Suprapubic skin (tissue), 4 donors: Measurements from ENCODE around the gene KRT23. TPM values are rescaled to one million over a fixed set of nuclear protein-coding genes. Genes with fewer than 3 reads are reported as not detected.

ENCODE experiments used
- total RNA-seq, 4 donors: library from RNA; depleted of rRNA; stranded (reverse); fragments of >200 nt; gene quantifications; one replicate each; pipeline ENCODE4 v1.1.0, GENCODE V29; 2016

Gene KRT23
- total RNA-seq, 4 donors from 2014 or later: 84.6 to 310 (median 217) TPM

Other genes starting within 250 kb of the KRT23 start
- gene KRT24, start 233.9 kb downstream of the KRT23 start, total RNA-seq: not detected
- 100 to 1,000 TPM in 2 of 4 donors, 10 to 100 TPM in 1, 1 to 10 TPM in 1; 8.7 to 383 (median 119) TPM for gene KRT25, start 182.3 kb downstream of the KRT23 start, total RNA-seq
- 1 to 10 TPM in 2 of 4 donors, under 1 TPM in 2; 0.34 to 7.2 (median 1.8) TPM for gene KRT26, start 165.4 kb downstream of the KRT23 start, total RNA-seq
- gene KRT27, start 155.1 kb downstream of the KRT23 start, total RNA-seq: 100 to 1,000 TPM in 1 of 4 donors, 10 to 100 TPM in 2, 1 to 10 TPM in 1; 1.9 to 150 (median 39.1) TPM
- 10 to 100 TPM in 2 of 4 donors, 1 to 10 TPM in 2; 1.0 to 32.0 (median 11.6) TPM for gene KRT28, start 137.7 kb downstream of the KRT23 start, total RNA-seq
- gene KRT10, start 115.0 kb downstream of the KRT23 start, total RNA-seq: 1,000 to 10,000 TPM; 3,788 to 5,963 (median 5,237) TPM
- gene KRT12, start 70.4 kb downstream of the KRT23 start, total RNA-seq: not detected
- gene KRT20, start 52.4 kb downstream of the KRT23 start, total RNA-seq: under 1 TPM in 1 of 4 donors, not detected in 3; 0.60 TPM
- 10 to 100 TPM in 1 of 4 donors, 1 to 10 TPM in 1, not detected in 2; 2.5 to 13.3 TPM for gene KRT39, start 29.3 kb upstream of the KRT23 start, total RNA-seq
- gene KRT40, start 46.7 kb upstream of the KRT23 start, total RNA-seq: 10 to 100 TPM in 1 of 4 donors, 1 to 10 TPM in 1, under 1 TPM in 1, not detected in 1; 0.98 to 12.5 (median 3.9) TPM
- 10 to 100 TPM in 1 of 4 donors, 1 to 10 TPM in 1, not detected in 2; 2.8 to 22.9 TPM for gene KRTAP3-3, start 56.5 kb upstream of the KRT23 start, total RNA-seq
- gene KRTAP3-2, start 62.3 kb upstream of the KRT23 start, total RNA-seq: 10 to 100 TPM in 2 of 4 donors, 1 to 10 TPM in 1, not detected in 1; 8.0 to 42.6 (median 23.7) TPM
- gene KRTAP3-1, start 71.5 kb upstream of the KRT23 start, total RNA-seq: 10 to 100 TPM in 2 of 4 donors, 1 to 10 TPM in 1, not detected in 1; 5.6 to 95.2 (median 15.5) TPM
- gene KRTAP1-5, start 89.6 kb upstream of the KRT23 start, total RNA-seq: 100 to 1,000 TPM in 1 of 4 donors, 10 to 100 TPM in 2, 1 to 10 TPM in 1; 1.6 to 199 (median 40.4) TPM
- gene KRTAP1-4, start 92.5 kb upstream of the KRT23 start, total RNA-seq: 1 to 10 TPM in 1 of 4 donors, not detected in 3; 3.2 TPM
- gene KRTAP1-3, start 97.2 kb upstream of the KRT23 start, total RNA-seq: 100 to 1,000 TPM in 1 of 4 donors, 10 to 100 TPM in 2, not detected in 1; 10.7 to 140 (median 28.7) TPM
- gene KRTAP1-1, start 103.8 kb upstream of the KRT23 start, total RNA-seq: 100 to 1,000 TPM in 1 of 4 donors, 10 to 100 TPM in 1, 1 to 10 TPM in 1, not detected in 1; 9.9 to 165 (median 46.0) TPM
- 100 to 1,000 TPM in 1 of 4 donors, 10 to 100 TPM in 2, not detected in 1; 20.1 to 128 (median 37.2) TPM for gene KRTAP2-1, start 109.7 kb upstream of the KRT23 start, total RNA-seq
- gene KRTAP2-2, start 117.6 kb upstream of the KRT23 start, total RNA-seq: 10 to 100 TPM in 2 of 4 donors, 1 to 10 TPM in 1, not detected in 1; 8.2 to 41.6 (median 25.3) TPM
- 10 to 100 TPM in 1 of 4 donors, under 1 TPM in 1, not detected in 2; 0.64 to 10.8 TPM for gene KRTAP2-3, start 122.5 kb upstream of the KRT23 start, total RNA-seq
- gene KRTAP2-4, start 128.2 kb upstream of the KRT23 start, total RNA-seq: 10 to 100 TPM in 2 of 4 donors, 1 to 10 TPM in 1, not detected in 1; 6.5 to 76.9 (median 13.4) TPM
- 10 to 100 TPM in 1 of 4 donors, 1 to 10 TPM in 2, not detected in 1; 7.9 to 50.0 (median 8.5) TPM for gene KRTAP4-7, start 146.5 kb upstream of the KRT23 start, total RNA-seq
- 10 to 100 TPM in 2 of 4 donors, 1 to 10 TPM in 1, not detected in 1; 4.4 to 15.2 (median 13.6) TPM for gene KRTAP4-8, start 160.5 kb upstream of the KRT23 start, total RNA-seq
- gene KRTAP4-16, start 164.6 kb upstream of the KRT23 start, total RNA-seq: not detected
- gene KRTAP4-9, start 167.7 kb upstream of the KRT23 start, total RNA-seq: 10 to 100 TPM in 3 of 4 donors, not detected in 1; 10.1 to 58.8 (median 13.1) TPM
- 10 to 100 TPM in 1 of 4 donors, 1 to 10 TPM in 2, not detected in 1; 4.3 to 23.4 (median 5.6) TPM for gene KRTAP4-11, start 180.7 kb upstream of the KRT23 start, total RNA-seq
- gene KRTAP4-12, start 186.5 kb upstream of the KRT23 start, total RNA-seq: 10 to 100 TPM in 1 of 4 donors, 1 to 10 TPM in 2, not detected in 1; 6.1 to 54.5 (median 8.3) TPM
- gene KRTAP4-6, start 202.9 kb upstream of the KRT23 start, total RNA-seq: 10 to 100 TPM in 2 of 4 donors, 1 to 10 TPM in 1, not detected in 1; 9.0 to 45.0 (median 13.0) TPM
- gene KRTAP4-5, start 212.2 kb upstream of the KRT23 start, total RNA-seq: 10 to 100 TPM in 1 of 4 donors, 1 to 10 TPM in 2, not detected in 1; 1.1 to 19.2 (median 2.2) TPM
- 10 to 100 TPM in 2 of 4 donors, 1 to 10 TPM in 1, not detected in 1; 7.7 to 81.7 (median 24.6) TPM for gene KRTAP4-4, start 223.1 kb upstream of the KRT23 start, total RNA-seq
- 10 to 100 TPM in 2 of 4 donors, 1 to 10 TPM in 1, not detected in 1; 9.0 to 35.4 (median 16.4) TPM for gene KRTAP4-3, start 230.6 kb upstream of the KRT23 start, total RNA-seq
- gene KRTAP4-2, start 240.6 kb upstream of the KRT23 start, total RNA-seq: 10 to 100 TPM in 3 of 4 donors, not detected in 1; 16.1 to 86.3 (median 16.3) TPM
- 10 to 100 TPM in 2 of 4 donors, 1 to 10 TPM in 1, not detected in 1; 4.2 to 51.7 (median 16.7) TPM for gene KRTAP4-1, start 247.3 kb upstream of the KRT23 start, total RNA-seq